ENCODE measurements around the gene CNTN1. TPM values are rescaled to one million over a fixed set of nuclear protein-coding genes. Genes with fewer than 3 reads are reported as not detected.

The CNTN1 gene
- total RNA-seq, 1 donor from 2014 or later: 0.46 TPM

DNA sequence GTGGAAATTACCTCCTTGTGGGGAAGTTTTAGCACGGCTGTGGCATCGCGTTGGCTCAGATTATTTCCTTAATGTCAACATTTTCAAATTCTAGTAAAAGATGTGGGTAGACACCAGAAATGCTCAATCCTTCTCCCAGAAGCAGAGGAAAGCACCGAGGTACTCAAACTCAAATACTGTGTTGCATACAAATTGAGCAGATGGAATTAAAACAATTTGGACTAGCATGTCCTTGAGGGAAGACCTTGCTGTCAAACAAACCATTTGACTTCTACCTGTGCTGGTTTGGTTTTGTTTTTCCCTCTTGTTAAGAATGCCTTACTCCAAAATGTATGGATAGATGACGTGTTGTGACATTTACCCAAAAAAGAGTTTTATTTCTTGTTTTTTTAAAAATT, 136.4 kb downstream of the CNTN1 start:
- ATAC-seq (ENCODE audit: poor library complexity) (no peak), DNase-seq (no peak)
- intact Hi-C loops (cut with DNase I): no loop called here

DNA sequence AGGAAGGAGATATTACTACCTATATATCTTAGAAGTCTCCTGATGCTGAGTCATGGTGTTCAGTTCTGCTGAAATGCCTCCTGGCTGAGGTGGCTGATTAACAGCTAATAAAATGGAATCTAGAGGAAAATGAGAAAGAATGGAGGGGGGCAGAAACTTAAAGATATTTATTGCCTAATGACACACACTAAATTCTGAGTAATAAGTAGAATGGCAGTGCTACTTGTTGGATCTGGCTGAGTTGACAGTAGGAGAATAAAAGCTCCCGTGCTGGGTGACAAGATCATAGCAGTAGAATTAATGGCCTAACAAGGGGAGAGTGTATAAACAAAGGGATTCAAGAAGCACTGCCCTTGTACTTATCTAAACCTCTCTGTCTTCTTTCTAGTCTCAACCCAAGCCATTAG, 137.5 kb downstream of the CNTN1 start:
- ATAC-seq (ENCODE audit: poor library complexity): no peak
- DNase-seq: no peak
- intact Hi-C loops (cut with DNase I): no loop called here

DNA sequence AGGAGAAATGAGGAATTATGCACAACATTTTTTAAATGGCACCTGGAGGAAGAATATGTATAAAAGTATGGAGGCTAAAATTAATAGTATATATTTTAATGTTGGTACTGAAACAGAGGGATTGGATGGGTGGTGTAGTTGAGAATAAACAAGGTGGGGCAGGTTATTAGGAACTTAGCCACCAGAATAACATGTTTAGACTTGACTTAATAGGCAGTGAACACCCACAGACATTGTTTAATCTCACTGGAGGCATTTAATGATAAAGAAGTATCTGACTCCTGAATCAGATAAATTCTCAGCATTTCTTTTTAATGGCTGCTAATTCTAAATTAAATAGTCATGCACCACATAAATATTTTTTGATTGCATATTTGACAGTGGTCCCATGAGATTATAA, 139.7 kb downstream of the CNTN1 start:
- DNase-seq (no peak), ATAC-seq (ENCODE audit: poor library complexity) (no peak)
- intact Hi-C loops (cut with DNase I): no loop called here

DNA sequence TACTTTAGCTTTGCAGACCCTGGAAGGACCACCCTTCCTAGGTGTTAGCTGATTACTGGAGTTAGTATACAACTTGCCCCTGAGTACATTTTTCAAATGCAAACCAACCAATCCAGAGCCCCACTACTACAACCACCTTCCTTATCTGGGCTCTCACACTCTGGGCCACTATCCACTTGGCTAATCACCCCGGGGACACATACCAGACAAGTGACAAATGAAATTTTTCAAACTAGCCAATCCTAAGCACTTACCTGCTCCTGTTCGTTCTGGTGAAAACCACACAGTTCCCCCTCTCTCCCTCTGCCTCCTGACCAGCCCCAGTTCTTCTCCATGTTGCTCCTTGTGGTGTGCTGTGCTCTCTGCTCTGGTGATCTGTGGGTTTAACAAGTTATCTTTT, 140.4 kb downstream of the CNTN1 start:
- intact Hi-C loops (cut with DNase I): no loop called here
- no peak for ATAC-seq (ENCODE audit: poor library complexity)

DNA sequence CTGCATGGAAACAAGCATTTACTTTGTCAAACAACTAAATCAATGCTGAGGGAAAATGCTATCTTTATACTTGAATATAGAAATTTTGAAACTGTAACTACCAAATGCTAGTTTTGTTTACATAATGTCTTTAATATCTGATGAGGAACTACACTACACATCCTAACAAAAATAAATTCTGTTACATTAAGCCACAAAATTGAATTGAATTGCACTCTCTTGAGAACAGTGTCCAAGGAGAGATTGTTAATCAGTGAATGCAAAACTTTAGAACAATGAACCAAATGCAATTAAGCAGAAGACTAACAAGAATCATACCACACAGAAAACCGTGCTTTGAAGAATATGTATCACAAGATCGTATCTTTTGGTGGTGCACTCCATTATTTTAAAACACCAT, 141.6 kb downstream of the CNTN1 start:
- intact Hi-C loops (cut with DNase I): no loop called here
- ATAC-seq (ENCODE audit: poor library complexity): no peak
- DNase-seq: no peak

More for the DNA sequence above, 140.4 kb downstream of the CNTN1 start:
- no peak for DNase-seq

DNA sequence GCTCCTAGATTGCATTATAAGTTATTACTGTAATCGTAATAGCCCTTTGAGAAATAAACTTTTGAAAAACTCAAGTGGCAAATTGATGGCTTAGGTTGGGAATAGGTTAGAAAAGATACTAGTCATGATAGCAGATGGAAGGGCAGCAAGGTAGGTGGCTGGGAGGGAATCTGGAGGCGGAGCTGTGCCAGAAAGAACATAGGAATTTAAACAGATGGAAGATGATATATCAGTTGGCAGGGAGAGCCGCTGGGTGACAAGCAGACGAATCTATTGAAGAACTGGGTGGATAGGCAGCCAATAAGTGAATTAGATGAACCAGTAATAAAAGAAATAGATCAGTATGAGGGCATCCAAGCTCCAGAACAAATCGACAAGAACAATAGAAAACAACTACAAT, 142.1 kb downstream of the CNTN1 start:
- intact Hi-C loops (cut with DNase I): no loop called here
- ATAC-seq (ENCODE audit: poor library complexity) (no peak), DNase-seq (no peak)

DNA sequence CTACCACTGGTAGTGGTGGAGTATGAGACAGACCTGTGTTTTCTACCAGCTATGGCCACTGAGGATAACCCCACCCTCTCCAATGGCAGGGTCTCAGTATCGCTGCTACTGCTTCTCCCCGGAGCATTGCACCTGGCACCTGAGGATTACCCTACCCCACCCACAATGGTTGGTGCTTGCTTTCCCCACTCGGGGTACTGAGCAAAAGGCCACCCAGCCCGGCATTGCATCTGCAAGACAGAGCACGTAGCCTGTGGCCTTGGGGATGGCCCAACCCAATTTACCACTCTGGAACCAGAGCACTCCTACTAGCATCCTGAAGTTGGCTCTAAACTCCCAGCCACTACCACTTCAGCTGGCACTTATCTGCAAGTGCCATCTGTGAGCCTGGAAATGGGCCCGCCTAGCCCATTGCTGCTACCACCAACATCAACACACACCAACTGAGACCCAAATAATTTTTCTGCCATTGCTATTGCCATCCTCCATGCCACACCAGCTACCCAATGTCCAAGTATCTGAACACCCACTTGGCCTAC, 145.7 kb downstream of the CNTN1 start:
- intact Hi-C loops (cut with DNase I): no loop called here
- DNase-seq (no peak), ATAC-seq (ENCODE audit: poor library complexity) (no peak)

DNA sequence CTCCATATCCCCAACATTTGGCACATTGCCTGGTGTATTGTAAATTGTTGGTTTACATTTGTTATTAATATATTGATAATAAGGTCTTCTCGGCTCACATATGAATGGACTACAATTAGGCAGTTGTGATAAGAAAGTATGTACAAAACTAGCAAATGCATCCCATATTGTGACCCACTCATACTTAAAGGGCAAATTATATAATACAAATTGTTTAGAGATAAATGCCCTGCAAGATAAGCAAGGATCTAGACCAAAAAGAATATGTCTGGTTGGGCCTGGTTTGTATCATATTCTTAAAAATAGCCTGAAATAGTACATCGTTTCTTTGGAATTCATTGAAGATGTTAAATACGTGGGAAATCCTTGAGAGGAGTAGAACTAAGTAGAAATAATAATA, 151.3 kb downstream of the CNTN1 start:
- no peak for DNase-seq
- intact Hi-C loops (cut with DNase I): no loop called here
- no peak for ATAC-seq (ENCODE audit: poor library complexity)

DNA sequence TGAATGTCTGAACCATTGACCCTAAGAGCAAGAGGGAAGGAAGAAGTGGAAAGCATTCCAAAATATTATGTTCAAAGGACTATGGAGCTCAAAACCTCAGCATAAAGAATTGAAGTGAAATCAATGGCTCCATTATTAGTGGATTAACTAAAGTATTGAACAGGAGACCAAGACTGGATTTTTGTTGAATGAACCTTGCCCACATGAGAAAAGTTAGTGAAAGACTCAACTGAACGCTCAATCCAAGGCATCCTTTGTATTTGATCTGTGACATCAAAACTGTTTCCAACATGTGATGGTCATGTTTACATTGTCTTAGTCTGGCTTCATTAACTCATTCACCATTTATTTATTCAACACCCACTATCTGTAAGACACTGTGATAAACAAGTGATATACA, 161.0 kb downstream of the CNTN1 start:
- ATAC-seq (ENCODE audit: poor library complexity) (no peak), DNase-seq (no peak)
- intact Hi-C loops (cut with DNase I): no loop called here

DNA sequence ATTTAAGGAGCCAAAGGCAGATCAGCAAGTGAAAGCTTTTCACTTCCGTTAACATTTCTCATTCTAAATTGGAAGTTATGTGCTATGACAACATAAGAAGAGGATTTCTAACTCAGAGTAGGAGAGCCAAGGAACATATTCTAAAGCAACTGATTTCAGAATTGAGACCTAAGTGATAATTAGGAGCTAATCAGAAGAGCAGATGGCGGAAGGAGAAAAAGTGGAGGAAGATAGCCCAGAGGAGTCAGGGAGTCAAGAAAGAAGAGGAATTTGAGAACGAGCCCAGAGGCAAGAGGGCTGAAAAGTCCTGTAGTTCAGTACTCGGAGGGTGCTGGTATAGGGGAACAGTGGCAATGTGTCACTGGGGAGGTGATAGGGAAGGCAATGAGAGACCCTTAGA, 162.4 kb downstream of the CNTN1 start:
- ATAC-seq (ENCODE audit: poor library complexity) (no peak), DNase-seq (no peak)
- intact Hi-C loops (cut with DNase I): no loop called here

DNA sequence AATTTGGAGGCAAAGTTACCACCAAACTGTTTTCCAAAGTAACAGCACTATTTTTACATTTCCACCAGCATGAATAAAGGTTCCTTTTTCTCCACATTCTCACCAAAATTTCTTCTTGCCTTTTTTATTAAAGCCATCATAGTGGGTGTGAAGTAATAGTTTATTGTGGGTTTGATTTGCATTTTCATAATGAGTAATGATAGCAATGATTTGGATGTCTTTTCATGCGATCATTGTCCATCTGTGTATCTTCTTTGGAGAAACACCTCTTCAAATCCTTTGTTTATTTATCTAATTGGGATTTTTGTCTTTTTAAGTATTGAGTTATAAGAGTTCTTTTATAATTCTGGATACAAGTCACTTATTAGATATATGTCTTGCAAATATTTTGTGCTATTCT, 172.7 kb downstream of the CNTN1 start:
- DNase-seq (no peak), ATAC-seq (ENCODE audit: poor library complexity) (no peak)
- intact Hi-C loops (cut with DNase I): no loop called here

DNA sequence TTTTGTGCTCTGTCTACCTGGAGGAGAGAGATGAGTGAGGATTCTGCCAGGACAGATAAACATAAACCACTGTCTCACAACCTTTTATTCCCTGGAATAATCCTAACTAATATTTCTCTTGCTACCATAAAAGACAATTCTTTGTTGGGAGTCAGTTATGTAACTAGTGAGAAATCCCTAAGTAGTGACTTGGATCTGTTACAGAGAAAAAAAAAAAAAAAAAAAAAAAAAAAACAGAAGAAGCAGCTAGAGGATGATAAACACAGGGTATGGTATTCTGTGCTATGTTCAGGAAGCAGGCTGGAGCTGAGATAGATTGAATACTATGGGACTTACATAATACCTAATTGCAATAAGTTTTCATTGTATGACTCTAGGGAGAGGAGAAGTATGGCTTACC, 178.7 kb downstream of the CNTN1 start:
- DNase-seq (no peak), ATAC-seq (ENCODE audit: poor library complexity) (no peak)
- intact Hi-C loops (cut with DNase I): no loop called here

DNA sequence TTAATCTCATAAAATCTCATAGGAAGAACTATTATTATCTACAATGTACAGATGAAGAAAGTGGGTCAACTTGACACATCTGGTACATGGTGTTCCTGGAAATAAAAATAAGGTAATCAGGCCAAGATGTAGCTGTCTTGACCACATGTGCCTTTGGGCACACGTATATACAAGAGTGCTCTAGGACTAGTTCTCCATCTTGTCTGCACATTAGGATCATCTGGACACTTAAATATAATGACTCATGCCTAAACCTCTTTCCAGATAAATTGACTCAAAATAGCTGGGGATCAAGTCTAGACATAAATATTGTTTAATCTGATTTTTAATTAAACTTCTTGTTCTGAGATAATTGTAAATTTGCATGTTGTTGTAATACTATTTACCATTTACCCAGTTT, 182.6 kb downstream of the CNTN1 start:
- DNase-seq: no peak
- ATAC-seq (ENCODE audit: poor library complexity): no peak
- intact Hi-C loops (cut with DNase I): no loop called here

DNA sequence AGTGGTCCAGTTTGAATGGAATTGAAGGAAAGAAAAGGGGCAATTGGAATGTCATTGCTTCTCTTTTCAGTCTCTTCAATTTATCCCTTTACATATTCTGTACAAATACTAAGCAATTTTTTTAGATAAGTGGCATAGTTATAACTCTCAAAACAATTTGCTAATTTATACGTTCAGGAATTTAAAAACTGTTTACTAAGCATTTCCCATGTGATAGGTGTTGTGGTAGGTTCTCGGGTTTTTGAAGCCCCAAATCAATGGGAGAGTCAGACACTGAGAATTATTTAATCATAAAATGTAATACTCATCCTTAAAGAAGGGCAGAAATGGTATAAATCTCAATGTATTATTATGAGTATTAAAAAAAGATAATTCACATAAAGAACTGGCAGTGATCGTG, 197.1 kb downstream of the CNTN1 start:
- DNase-seq: no peak

DNA sequence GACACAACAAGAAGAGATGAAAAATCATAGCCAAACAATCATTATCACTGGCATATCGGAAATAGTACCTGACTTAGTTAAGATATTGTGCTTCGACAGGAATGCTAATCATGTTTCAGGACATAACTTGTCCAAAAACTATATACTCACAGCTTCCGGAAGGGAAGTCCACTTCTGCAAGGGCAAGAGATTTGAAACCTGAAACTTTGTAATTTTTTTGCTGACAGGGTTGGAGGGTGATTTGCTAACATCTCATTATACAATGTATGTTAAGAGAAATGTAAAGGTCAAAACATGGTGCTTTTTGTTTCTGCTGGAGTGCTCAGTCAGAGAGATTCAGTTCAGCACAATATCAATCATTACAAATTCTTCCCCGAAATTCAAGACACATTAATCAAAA, 200.3 kb downstream of the CNTN1 start:
- ATAC-seq (ENCODE audit: poor library complexity): no peak
- intact Hi-C loops (cut with DNase I): no loop called here

More for the DNA sequence above, 197.1 kb downstream of the CNTN1 start:
- intact Hi-C loops (cut with DNase I): no loop called here
- no peak for ATAC-seq (ENCODE audit: poor library complexity)

DNA sequence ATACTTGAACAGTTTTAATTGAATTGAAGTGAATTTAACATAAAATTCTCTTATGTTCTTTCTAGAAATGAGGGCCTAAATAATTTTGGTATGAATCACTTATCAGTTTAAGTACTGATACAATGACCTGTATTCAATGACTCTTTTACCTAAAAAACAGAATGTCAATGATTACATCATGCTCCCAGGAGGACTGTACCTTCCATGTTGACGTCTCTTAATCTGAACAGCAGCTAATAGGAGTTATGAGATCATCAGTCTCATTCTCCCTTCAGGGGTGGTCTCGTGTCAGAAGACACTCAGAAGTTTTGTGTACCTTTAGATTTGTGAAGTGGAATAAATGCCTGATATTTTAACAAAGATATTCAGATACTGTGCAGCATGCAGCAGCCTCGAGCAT, 206.3 kb downstream of the CNTN1 start:
- ATAC-seq (ENCODE audit: poor library complexity) (no peak), DNase-seq (no peak)
- intact Hi-C loops (cut with DNase I): no loop called here

More for the DNA sequence above, 200.3 kb downstream of the CNTN1 start:
- no peak for DNase-seq

DNA sequence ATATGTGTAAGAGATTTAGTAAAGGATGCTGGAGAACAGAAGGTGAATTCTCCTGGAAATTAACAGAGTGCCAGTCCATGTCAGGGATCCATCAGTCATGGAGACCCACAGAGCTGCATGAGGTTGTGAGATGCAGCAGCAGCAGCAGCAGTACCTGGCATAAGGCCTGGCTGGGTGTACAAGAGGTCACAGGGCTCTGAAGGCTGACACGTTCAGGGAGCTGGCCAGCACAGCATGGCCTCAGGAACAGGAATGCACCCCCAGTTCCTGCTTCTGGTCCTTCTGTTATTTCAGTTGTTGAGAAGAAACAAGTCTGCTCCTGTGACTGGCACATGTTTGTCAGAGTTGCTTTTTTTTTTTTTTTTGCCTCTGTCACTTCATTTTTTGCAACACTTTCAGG, 210.8 kb downstream of the CNTN1 start:
- DNase-seq (no peak), ATAC-seq (ENCODE audit: poor library complexity) (no peak)
- intact Hi-C loops (cut with DNase I): no loop called here

DNA sequence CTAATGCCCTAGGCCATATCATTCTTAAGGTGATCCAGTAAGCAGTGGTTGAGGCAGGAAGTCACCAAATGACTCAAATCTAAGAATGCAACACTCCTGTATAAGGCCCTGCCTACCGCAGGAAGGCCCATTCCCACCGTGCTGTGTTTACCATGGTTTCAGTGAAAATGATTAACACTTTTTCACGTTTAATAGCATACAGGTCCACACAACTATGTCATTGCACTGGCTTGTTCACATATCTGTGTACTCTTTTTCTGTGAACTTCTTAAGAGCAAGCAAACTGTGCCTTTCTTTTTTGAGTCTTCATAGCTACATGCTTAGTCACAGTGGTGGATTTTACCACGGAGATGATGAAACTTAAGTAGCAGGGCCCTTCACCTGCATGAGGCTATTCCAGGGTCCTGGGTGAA, 214.9 kb downstream of the CNTN1 start:
- intact Hi-C loops (cut with DNase I): no loop called here
- no peak for ATAC-seq (ENCODE audit: poor library complexity)
- DNase-seq: no peak

DNA sequence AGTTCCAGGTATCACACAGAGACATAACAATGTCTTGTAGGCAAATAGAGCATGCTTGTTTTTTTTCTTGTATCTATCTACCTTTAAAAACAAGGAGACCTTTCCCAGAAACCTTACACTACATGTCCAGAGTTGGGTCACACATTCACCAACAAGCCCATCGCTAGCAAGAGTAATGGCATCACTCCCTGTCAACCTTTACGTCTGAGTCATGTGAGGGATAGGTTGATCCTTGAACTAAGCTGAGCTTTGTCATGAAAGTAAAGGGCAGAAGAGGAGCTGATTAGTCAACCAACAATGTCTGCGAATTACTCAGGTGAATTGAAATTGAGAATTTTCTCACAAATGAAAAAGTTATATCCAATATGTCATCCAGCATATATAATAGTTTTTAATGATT, 219.4 kb downstream of the CNTN1 start:
- intact Hi-C loops (cut with DNase I): no loop called here
- ATAC-seq (ENCODE audit: poor library complexity) (no peak), DNase-seq (no peak)

DNA sequence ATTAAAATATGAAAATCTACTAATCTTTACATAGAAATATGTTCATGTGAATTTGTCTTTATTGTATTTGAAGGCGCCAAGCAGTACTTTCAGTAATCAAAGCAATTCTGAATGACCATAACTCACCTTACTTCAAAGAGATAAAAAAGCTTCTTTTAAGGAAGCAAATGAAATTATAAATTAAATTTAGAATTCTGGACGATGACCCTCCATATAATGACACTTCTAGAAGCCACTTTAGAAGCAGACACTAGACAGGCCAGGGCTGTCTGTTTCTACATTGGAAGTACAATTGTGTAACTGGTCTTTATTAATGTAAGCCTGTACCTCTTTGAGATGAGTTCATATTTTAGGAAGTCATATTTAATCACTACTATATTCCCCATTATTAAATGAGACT, 222.9 kb downstream of the CNTN1 start:
- DNase-seq (no peak), ATAC-seq (ENCODE audit: poor library complexity) (no peak)
- intact Hi-C loops (cut with DNase I): no loop called here

DNA sequence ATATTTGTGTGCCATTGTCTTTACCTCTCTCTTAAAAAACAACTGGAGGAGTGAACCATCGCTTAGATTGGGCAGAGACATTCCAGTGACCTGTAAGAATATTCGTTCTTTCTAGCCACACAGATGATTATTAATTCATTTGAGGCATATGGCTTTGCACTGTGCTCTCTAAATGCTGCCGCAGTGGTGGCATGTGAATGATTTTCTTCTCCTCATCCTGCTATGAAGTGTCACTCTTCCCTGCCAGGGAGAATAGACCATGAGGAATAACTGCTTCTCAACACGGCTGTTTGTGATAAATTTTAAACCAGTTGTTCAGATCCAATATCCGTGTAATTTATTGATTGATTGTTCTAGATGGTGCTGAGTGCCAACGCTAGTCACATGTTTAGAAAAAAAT, 225.3 kb downstream of the CNTN1 start:
- no peak for ATAC-seq (ENCODE audit: poor library complexity)
- intact Hi-C loops (cut with DNase I): no loop called here
- DNase-seq: no peak
